Astrocyte of the spinal cord (primary cell): Measurements from ENCODE around the gene SNRPD2.
A peak's percentile ranks its signal among the peaks of the same experiment; 100 is the strongest.

ENCODE experiments used
- DNase-seq: peaks from one replicate; pipeline ENCODE4 v3.0.0; 2011; ENCODE audit warnings: low read depth, low spot score
- H3K4me3 ChIP-seq: 2 replicates; pipeline ENCODE4 v1.5.1; 2011; ENCODE audit warnings: low read depth, mild to moderate bottlenecking, low read length, moderate library complexity
- in situ Hi-C: cut with HindIII; loops from 2 replicates; pipeline ENCODE4 v1.10.0; 2017; ENCODE audit warnings: low sequenced_read_pairs
- TF ChIP-seq, protein P1 (sequence below): IDR thresholded peaks from 2 replicates; pipeline ENCODE4 v1.5.1; 2012; ENCODE audit warnings: low read depth, mild to moderate bottlenecking, low read length, inconsistent platforms

The SNRPD2 gene

DNA sequence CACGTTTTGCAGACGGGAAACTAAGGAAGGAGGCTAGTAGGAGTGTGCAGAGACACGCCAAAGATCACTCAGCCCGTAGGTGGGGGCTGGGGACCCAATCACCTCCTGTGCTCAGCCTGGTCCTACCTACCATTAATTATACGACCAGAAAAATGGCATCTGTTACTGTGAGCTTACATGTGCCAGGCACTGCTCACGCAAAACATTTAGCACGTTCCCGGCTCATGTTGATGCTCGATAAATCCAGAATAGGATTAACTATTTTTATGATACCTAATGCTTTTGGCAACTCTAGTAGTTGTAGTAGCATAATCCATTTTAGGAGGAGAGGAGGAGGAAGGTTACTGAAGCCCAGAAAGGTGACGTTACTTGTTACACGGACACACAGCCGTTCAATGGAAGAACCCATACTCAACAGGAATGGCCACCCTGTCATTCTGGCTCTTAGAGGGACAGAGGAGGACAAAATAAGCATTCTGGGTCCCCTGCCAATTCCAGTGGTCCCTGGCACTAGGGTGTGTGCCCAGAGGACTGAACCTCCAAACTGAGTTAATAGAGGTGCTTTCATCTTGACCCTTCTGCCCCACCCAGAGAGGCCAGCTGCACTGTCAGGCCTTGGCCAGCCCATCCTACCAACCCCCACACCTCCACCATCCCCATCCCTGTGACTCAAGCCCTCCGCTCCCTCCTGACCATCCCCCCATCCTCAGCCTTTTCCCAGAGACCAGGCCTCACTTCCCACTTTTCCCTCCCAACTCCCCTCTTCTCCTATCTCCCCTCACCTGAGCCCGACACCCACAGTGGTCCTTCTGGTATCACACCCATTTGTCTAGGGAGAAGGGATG lies 47.6 kb downstream of the SNRPD2 start:
- no peak overlapping the region for H3K4me3 ChIP-seq
- no peak for DNase-seq
- in situ Hi-C loops, result no loop called here
- TF ChIP-seq, protein P1, sequence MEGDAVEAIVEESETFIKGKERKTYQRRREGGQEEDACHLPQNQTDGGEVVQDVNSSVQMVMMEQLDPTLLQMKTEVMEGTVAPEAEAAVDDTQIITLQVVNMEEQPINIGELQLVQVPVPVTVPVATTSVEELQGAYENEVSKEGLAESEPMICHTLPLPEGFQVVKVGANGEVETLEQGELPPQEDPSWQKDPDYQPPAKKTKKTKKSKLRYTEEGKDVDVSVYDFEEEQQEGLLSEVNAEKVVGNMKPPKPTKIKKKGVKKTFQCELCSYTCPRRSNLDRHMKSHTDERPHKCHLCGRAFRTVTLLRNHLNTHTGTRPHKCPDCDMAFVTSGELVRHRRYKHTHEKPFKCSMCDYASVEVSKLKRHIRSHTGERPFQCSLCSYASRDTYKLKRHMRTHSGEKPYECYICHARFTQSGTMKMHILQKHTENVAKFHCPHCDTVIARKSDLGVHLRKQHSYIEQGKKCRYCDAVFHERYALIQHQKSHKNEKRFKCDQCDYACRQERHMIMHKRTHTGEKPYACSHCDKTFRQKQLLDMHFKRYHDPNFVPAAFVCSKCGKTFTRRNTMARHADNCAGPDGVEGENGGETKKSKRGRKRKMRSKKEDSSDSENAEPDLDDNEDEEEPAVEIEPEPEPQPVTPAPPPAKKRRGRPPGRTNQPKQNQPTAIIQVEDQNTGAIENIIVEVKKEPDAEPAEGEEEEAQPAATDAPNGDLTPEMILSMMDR, result no peak

DNA sequence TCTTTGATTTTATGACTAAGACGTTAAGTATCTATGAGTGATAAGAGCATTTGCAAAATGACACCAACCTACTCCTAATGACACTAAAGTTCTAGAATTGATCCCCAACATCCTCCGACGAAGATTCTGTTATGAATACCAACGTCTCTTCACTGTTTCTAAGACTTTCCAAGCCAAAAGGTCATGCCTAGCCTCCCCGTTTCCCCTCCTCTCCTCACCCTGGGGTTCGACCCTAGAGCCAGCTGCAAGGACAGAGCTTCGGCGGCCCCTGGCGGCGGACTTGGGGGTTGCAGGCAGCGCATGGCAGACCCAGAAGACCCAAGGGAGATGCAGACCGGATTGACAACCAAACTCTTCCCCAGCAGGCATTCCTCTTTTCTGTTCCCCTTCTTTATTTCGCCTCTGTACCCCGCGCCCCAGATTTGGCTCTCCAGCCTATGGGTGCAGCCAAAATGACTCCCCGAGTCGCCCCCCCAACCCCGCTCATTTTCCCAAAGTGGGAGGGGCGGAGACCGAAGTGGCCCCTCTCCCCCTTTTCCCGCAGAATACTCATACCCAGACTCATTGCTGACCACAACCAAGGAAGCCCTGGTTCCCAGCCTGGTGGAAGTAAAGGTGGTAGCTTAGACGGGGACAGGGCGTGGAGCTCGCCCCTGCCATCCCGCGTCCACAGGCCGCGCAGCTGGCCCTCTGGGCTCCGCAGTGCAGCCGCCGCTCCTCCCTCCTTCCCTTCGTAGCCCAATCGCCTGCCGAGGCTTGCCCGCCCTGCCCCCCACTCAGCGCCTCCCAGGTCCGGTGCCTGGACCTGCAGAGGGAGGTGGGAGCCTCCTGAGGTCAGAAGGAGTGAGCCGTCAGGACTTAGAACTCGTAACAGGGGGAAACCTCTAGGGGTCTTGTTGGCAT lies 48.5 kb downstream of the SNRPD2 start:
- DNase-seq, result peak; percentile 82
- H3K4me3 ChIP-seq, result peak overlapping the region; percentile 21
- TF ChIP-seq, protein P1, result peak; percentile 99
- in situ Hi-C loops, result no loop called here

GRCh38 chr19:45641274-45642105 lies 50.3 kb downstream of the SNRPD2 start:
- peak overlapping the region; percentile 30 for H3K4me3 ChIP-seq
- TF ChIP-seq, protein P1, result peak; percentile 5
- in situ Hi-C loops, result no loop called here
- DNase-seq, result peak; percentile 57

- no peak overlapping the region for H3K4me3 ChIP-seq
- in situ Hi-C loops, result no loop called here
- TF ChIP-seq, protein P1, result no peak
- no peak for DNase-seq
These were observed 50.9 kb downstream of the SNRPD2 start for GRCh38 chr19:45640849-45641273.

GRCh38 chr19:45638930-45639729 lies 52.6 kb downstream of the SNRPD2 start, which contains the start of gene EML2:
TSS of gene EML2 (minus strand) at chr19:45639397. CDS start at chr19:45639376, 21 bp downstream.
- DNase-seq, result peak; percentile 28
- in situ Hi-C loops, result no loop called here
- TF ChIP-seq, protein P1, result peak; percentile 34
- H3K4me3 ChIP-seq, result peak within 1 kb of the TSS; percentile 75
